Stimulated activated naive B cell treated with anti-CD40 and anti-IgM and Interleukin-4, amounts not matched to agents 10 μg/mL and 1 μg/mL and 100 μg/mL, for 72 hours (primary cell): ENCODE data around the gene FANCM.
"Not testable (repeated sequence)": the region's sequence is repeated elsewhere in the genome, so short reads cannot be mapped to it uniquely, and the experiment has no call there.

Experiments used
- ATAC-seq, 2 donors: fragments of 150-1000 bp; cut with Tn5 transposase; replicated peaks; 2 replicates each; pipeline ENCODE4 v1.10.0; 2021; ENCODE audit warnings: moderate library complexity in 1 of 2
- DNase-seq: peaks from one replicate; pipeline ENCODE4 v3.0.0; 2021
- H3K27ac Mint-ChIP-seq: one replicate; pipeline ENCODE4 v1.8.0; 2022; ENCODE audit warnings: mild to moderate bottlenecking, mixed read lengths
- H3K27me3 Mint-ChIP-seq, 2 donors: one replicate each; pipeline ENCODE4 v1.8.0; 2022; ENCODE audit warnings: mixed read lengths in 2 of 2
- H3K36me3 Mint-ChIP-seq, 2 donors: one replicate each; pipeline ENCODE4 v1.8.0; 2022; ENCODE audit warnings: mixed read lengths in 2 of 2, mild to moderate bottlenecking in 1 of 2
- H3K4me1 Mint-ChIP-seq, 2 donors: one replicate each; pipeline ENCODE4 v1.8.0; 2022; ENCODE audit warnings: mixed read lengths in 2 of 2, mild to moderate bottlenecking in 1 of 2
- H3K4me3 Mint-ChIP-seq, 2 donors: one replicate each; pipeline ENCODE4 v1.8.0; 2022; ENCODE audit warnings: mild to moderate bottlenecking in 2 of 2, mixed read lengths in 2 of 2, moderate library complexity in 1 of 2
- H3K9me3 Mint-ChIP-seq, 2 donors: one replicate each; pipeline ENCODE4 v1.8.0; 2022; ENCODE audit warnings: mixed read lengths in 2 of 2, mild to moderate bottlenecking in 1 of 2

The FANCM gene

GRCh38 chr14:45123271-45123670 lies 12.5 kb upstream of the FANCM start:
- Mint-ChIP-seq H3K4me1 (peaks cover 3 to 5% of the 10 kb centered on the region in 2 donors), H3K9me3 (no peaks in the 10 kb centered on the region), H3K36me3 (peaks cover 26 to 49% of the 10 kb centered on the region in 2 donors), H3K27me3 (no peaks in the 10 kb centered on the region), H3K27ac (no peak overlapping the region), H3K4me3 (no peak overlapping the region)
- no peak for ATAC-seq
- DNase-seq: no peak

- Mint-ChIP-seq H3K27ac (no peak overlapping the region), H3K27me3 (no peaks in the 10 kb centered on the region), H3K4me1 (peaks cover under 1 to 3% of the 10 kb centered on the region in 2 donors), H3K4me3 (no peak overlapping the region), H3K9me3 (no peaks in the 10 kb centered on the region), H3K36me3 (peaks cover 26 to 41% of the 10 kb centered on the region in 2 donors)
- DNase-seq (no peak), ATAC-seq (no peak)
Observed at GRCh38 chr14:45125754-45126153, 10.0 kb upstream of the FANCM start.

- ATAC-seq (no peak), DNase-seq (no peak)
- Mint-ChIP-seq H3K9me3 (no peaks in the 10 kb centered on the region), H3K4me1 (peaks cover 5% of the 10 kb centered on the region in 2 donors), H3K36me3 (peaks cover 18 to 26% of the 10 kb centered on the region in 2 donors), H3K27me3 (no peaks in the 10 kb centered on the region), H3K27ac (no peak overlapping the region), H3K4me3 (no peak overlapping the region)
Observed at GRCh38 chr14:45128963-45129629, 6.6 kb upstream of the FANCM start.

GRCh38 chr14:45133683-45134050 lies 2.1 kb upstream of the FANCM start:
- no peak for ATAC-seq
- Mint-ChIP-seq H3K36me3 (peaks cover 3% of the 10 kb centered on the region in 2 donors), H3K4me1 (peaks cover 12 to 24% of the 10 kb centered on the region in 2 donors), H3K27ac (peak overlapping the region; percentile 98), H3K9me3 (no peaks in the 10 kb centered on the region), H3K4me3 (peak overlapping the region; percentile 92 to 93), H3K27me3 (no peaks in the 10 kb centered on the region)
- DNase-seq: no peak

- Mint-ChIP-seq H3K27ac (peak within 1 kb of the TSS; percentile 98), H3K4me1 (peaks cover 12 to 24% of the 10 kb centered on the region in 2 donors), H3K36me3 (peaks cover 5% of the 10 kb centered on the region in 2 donors), H3K27me3 (no peaks in the 10 kb centered on the region), H3K9me3 (no peaks in the 10 kb centered on the region), H3K4me3 (peak within 1 kb of the TSS; percentile 92 to 93)
- DNase-seq: peak; percentile 93
- ATAC-seq: peak; percentile 93 to 95
Observed at GRCh38 chr14:45134051-45134958, 1.4 kb upstream of the FANCM start, which contains the start of gene FKBP3. TSS of gene FKBP3 (minus strand) at chr14:45134481. CDS start at chr14:45134456, 25 bp downstream.

- Mint-ChIP-seq H3K4me3 (peak overlapping the region; percentile 92 to 93), H3K27me3 (no peaks in the 10 kb centered on the region), H3K4me1 (peaks cover 12 to 27% of the 10 kb centered on the region in 2 donors), H3K36me3 (peaks cover 5 to 6% of the 10 kb centered on the region in 2 donors), H3K9me3 (no peaks in the 10 kb centered on the region), H3K27ac (peak overlapping the region; percentile 98)
- DNase-seq (no peak), ATAC-seq (no peak)
Observed at GRCh38 chr14:45135156-45135555, 574 bp upstream of the FANCM start.

GRCh38 chr14:45136399-45136798 lies 669 bp downstream of the FANCM start:
- H3K4me3 Mint-ChIP-seq: peak overlapping the region; percentile 92 to 93
- peak overlapping the region; percentile 98 for H3K27ac Mint-ChIP-seq
- H3K4me1 Mint-ChIP-seq: peaks cover 12 to 26% of the 10 kb centered on the region in 2 donors
- H3K27me3 Mint-ChIP-seq: no peaks in the 10 kb centered on the region
- DNase-seq (no peak), ATAC-seq (no peak)
- no peaks in the 10 kb centered on the region for H3K9me3 Mint-ChIP-seq
- peaks cover 5 to 11% of the 10 kb centered on the region in 2 donors for H3K36me3 Mint-ChIP-seq

- Mint-ChIP-seq H3K27ac (no peak overlapping the region), H3K9me3 (no peaks in the 10 kb centered on the region), H3K4me1 (peaks cover 28 to 56% of the 10 kb centered on the region in 2 donors), H3K27me3 (no peaks in the 10 kb centered on the region), H3K4me3 (no peak overlapping the region), H3K36me3 (peaks cover 11 to 29% of the 10 kb centered on the region in 2 donors)
- DNase-seq (no peak), ATAC-seq (no peak)
Observed at GRCh38 chr14:45140661-45141187, 5.0 kb downstream of the FANCM start.

- Mint-ChIP-seq H3K36me3 (peaks cover 10 to 29% of the 10 kb centered on the region in 2 donors), H3K4me1 (peaks cover 28 to 48% of the 10 kb centered on the region in 2 donors)
- peak; percentile 39 to 47 for ATAC-seq
- DNase-seq, H3K27me3 Mint-ChIP-seq, H3K9me3 Mint-ChIP-seq, H3K4me3 Mint-ChIP-seq, H3K27ac Mint-ChIP-seq: not testable (repeated sequence)
Observed at GRCh38 chr14:45142083-45142482, 6.4 kb downstream of the FANCM start.

GRCh38 chr14:45144658-45145057 lies 8.9 kb downstream of the FANCM start:
- Mint-ChIP-seq H3K4me1 (peaks cover 19 to 37% of the 10 kb centered on the region in 2 donors), H3K9me3 (no peaks in the 10 kb centered on the region), H3K4me3 (no peak overlapping the region), H3K27me3 (no peaks in the 10 kb centered on the region), H3K36me3 (peaks cover 10 to 37% of the 10 kb centered on the region in 2 donors), H3K27ac (peak overlapping the region; percentile 84)
- DNase-seq: peak; percentile 16
- ATAC-seq: peak; percentile 88 to 92

- Mint-ChIP-seq H3K27me3 (no peaks in the 10 kb centered on the region), H3K36me3 (peaks cover 10 to 37% of the 10 kb centered on the region in 2 donors), H3K4me1 (peaks cover 19 to 34% of the 10 kb centered on the region in 2 donors), H3K9me3 (no peaks in the 10 kb centered on the region), H3K4me3 (peak overlapping the region in 1 of 2 donors; percentile 11), H3K27ac (peak overlapping the region; percentile 84)
- ATAC-seq: peak; percentile 70 to 75
- DNase-seq: no peak
Observed at GRCh38 chr14:45145214-45145613, 9.5 kb downstream of the FANCM start.

- H3K4me3 Mint-ChIP-seq: no peak overlapping the region
- no peaks in the 10 kb centered on the region for H3K9me3 Mint-ChIP-seq
- peaks cover 9 to 10% of the 10 kb centered on the region in 2 donors for H3K4me1 Mint-ChIP-seq
- H3K36me3 Mint-ChIP-seq: peaks cover 10 to 31% of the 10 kb centered on the region in 2 donors
- no peak overlapping the region for H3K27ac Mint-ChIP-seq
- no peaks in the 10 kb centered on the region for H3K27me3 Mint-ChIP-seq
- no peak for ATAC-seq
- no peak for DNase-seq
Observed at GRCh38 chr14:45149602-45150001, 13.9 kb downstream of the FANCM start.

- Mint-ChIP-seq H3K27ac (no peak overlapping the region), H3K4me3 (no peak overlapping the region), H3K4me1 (peaks cover under 1 to 2% of the 10 kb centered on the region in 2 donors), H3K36me3 (peaks cover 6 to 24% of the 10 kb centered on the region in 2 donors), H3K27me3 (no peaks in the 10 kb centered on the region), H3K9me3 (no peaks in the 10 kb centered on the region)
- ATAC-seq (no peak), DNase-seq (no peak)
Observed at GRCh38 chr14:45150386-45150890, 14.7 kb downstream of the FANCM start.

- DNase-seq (no peak), ATAC-seq (no peak)
- Mint-ChIP-seq H3K9me3 (no peaks in the 10 kb centered on the region), H3K27me3 (no peaks in the 10 kb centered on the region), H3K36me3 (peaks cover 2 to 16% of the 10 kb centered on the region in 2 donors), H3K4me1 (no peaks in the 10 kb centered on the region), H3K27ac (no peak overlapping the region), H3K4me3 (no peak overlapping the region)
Observed at GRCh38 chr14:45156067-45156466, 20.3 kb downstream of the FANCM start.
